DLD1 (cell line): ENCODE results near the gene ERLEC1.
"Not testable (repeated sequence)": the region's sequence is repeated elsewhere in the genome, so short reads cannot be mapped to it uniquely, and the experiment has no call there.

ENCODE experiments used
- in situ Hi-C: cut with HindIII; loops from 2 replicates; pipeline ENCODE4 v1.10.0; 2017; ENCODE audit warnings: low sequenced_read_pairs

ERLEC1 gene

DNA sequence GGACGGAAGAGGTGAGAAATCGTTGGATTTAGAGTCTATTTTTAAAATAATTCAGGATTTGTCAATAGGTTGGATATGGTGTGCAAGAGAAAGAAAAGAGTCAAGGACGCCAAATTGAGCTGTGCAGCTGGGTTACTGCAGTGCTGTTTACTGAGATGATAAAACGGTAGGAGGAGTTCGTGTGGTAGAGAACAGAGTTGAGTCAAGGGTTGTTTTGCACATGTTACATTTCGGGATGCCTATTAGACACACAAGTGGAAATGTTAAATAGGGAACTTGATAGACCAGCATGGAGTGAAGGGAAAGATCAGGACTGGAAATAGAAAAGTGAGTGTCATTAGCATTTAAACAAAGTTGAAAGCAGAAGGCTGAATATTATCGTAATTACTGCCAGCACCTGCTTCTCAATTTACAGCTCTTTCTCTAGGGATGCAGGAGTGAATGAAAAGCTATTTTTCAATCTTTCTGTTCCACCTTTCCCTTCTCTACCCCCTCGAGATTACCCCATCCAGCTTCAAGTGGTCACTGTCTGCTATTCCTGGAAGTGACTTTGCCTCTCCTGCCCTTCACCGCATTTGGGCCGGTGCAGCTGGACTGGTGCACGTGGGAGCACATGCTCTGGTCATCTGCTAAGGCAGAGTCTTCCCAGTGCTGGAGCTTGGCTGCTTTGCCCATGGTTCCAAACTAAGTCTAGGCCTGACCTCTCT lies 42.6 kb downstream of the ERLEC1 start:
- in situ Hi-C loops, result no loop called here

DNA sequence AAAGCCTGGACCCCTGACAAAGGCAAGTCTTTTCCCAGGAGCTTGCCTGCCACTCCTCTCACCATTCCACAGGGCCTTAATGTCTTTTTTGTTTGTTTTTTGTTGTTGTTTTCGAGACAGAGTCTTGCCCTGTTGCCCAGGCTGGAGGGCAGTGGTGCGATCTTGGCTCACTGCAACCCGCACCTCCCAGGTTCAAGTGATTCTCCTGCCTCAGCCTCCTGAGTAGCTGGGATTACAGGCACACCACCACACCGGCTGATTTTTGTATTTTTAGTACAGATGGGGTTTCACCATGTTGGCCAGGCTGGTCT lies 43.1 kb downstream of the ERLEC1 start:
- in situ Hi-C loops, result not testable (repeated sequence)

DNA sequence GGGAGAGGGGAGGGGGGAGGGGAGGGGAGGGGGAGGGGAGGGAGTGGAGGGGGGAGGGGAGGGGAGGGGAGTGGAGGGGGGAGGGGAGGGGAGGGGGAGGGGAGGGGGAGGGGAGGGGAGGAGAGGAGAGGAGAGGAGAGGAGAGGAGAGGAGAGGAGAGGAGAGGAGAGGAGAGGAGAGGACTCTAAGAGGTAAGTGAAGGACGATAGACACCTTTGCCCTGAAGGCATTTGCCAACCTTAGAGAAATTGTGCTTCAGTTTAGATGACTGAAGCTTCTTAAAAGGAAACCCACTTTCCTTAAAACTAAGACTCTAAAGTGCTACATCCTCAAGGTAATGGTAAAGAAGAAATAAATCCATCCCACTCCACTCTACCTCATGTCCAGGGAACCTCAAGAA lies 53.7 kb downstream of the ERLEC1 start:
- in situ Hi-C loops, result no loop called here

DNA sequence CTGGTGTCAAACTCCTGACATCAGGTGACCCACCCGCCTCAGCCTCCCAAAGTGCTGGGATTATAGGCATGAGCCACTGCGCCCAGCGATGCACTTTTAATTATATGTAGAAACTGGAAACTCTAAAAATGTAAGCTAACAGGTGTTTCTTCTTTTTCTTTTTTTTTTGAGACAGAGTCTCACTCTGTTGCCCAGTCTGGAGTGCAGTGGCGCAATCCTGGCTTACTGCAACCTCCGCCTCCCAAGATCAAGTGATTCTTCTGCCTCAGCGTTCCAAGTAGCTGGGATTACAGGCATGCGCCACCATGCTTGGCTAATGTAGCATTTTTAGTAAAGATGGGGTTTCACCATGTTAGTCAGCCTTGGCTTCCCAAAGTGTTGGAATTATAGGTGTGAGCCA lies 54.8 kb downstream of the ERLEC1 start:
- in situ Hi-C loops, result not testable (repeated sequence)

DNA sequence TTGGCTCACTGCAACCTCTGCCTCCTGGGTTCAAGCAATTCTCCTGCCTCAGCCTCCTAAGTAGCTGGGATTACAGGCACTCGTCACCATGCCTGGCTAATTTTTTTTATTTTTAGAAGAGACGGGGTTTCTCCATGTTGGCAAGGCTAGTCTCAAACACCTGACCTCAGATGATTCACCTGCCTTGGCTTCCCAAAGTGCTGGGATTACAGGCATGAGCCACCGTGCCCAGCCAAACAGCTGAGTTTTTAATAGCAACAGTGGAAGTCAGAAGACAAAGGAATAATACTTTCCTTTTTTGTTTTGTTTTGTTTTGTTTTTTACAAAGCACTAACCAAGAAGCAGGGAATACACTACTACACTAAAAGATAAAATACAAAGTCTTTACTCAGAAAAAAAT lies 56.0 kb downstream of the ERLEC1 start:
- in situ Hi-C loops, result no loop called here

DNA sequence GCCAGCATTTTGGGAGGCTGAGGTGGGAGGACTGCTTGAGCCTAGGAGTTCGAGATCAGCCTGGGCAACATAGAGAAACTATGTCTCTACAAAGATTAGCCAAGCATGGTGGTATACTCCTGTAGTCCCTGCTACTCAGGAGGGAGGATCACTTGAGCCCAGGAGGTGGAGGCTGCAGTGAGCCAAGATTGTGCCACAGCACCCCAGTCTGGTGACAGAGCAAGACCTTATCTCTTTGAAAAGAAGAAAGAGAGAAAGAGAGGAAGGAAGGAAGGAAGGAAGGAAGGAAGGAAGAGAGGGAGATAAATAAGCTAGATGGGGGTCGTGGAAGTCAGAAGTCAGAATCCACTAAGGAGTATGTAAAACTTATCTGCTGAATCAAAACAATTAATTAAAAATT lies 56.8 kb downstream of the ERLEC1 start:
- in situ Hi-C loops, result no loop called here

DNA sequence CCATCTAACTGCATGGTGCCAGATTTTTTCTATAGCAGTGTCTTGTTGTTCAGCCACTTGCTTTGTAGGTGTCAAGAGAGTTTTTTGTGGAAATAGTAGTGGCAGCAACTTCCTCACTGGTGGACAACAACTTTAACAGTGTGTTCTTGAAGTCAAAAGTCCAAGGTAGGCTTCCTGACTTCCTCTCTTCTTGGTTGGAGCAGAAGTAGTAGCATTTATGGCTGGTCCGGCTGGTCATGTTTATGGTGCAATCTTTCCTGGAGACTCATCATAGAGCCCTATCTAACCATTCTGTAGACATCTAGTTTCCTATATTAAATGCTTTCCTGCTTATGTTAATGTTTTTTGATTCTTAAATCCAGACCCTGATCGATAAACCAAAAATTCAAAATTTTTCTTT lies 61.2 kb downstream of the ERLEC1 start:
- in situ Hi-C loops, result no loop called here

DNA sequence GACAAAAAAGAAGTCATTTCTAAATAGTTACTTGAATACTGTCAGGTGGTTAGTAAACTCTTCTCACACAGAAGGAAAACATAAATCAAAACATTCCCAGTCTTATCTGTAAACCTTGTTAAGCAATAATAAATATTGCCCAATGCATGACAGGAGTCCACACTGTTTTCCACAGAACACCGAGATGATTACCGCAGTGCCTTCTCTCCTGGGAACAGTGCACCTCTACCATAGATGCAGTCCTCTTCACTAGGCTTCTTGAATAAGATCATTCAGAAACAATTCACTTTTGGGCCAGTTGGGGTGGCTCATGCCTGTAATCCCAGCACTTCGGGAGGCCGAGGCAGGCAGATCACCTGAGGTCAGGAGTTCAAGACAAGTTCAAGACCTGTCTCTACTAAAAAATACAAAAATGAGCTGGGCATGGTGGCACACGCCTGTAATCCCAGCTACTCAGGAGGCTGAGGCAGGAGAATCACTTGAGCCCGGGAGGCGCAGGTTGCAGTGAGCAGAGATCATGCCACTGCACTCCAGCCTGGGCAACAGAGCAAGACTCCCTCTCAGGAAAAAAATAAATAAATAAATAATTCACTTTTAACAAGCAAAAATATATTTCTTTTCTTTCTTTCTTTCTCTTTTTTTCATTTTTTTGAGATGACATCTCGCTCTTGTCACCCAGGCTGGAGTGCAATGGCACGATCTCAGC lies 64.4 kb downstream of the ERLEC1 start:
- in situ Hi-C loops, result not testable (repeated sequence)

DNA sequence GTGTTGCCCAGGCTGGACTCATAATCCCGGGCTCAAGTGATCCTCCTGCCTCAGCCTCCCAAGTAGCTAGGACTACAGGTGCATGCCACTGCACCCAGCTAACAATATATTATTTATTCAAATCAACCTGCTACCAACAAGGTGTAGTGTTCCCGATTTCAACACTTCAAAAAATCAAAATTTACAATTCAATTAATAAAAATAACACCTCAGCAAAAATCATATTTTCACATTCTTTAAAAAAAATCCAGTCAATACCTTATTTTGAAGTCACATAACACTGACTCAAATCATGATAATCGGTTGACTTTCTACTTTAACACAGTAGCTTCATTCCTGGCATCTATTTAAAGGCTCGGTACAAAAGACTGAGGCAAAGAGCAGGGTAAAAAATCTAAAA lies 65.7 kb downstream of the ERLEC1 start:
- in situ Hi-C loops, result no loop called here

DNA sequence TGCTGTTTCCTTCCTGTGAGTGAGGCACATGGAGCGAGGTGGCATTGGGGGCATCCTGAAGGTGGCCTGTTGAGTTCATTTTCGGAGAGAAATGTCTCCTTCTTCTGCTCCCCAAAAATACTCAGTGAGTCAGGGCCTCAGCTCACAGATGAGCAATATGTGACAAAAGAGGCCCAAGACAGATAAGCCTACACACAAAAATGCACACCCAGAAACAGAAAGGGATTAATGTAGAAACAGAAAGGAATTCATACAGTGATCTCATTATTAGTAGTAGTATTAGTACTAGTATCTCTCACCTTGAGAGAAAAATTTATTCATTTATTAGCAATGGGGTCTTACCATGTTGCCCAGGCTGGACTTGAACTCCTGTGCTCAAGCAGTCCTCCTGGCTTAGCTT lies 67.8 kb downstream of the ERLEC1 start:
- in situ Hi-C loops, result no loop called here

DNA sequence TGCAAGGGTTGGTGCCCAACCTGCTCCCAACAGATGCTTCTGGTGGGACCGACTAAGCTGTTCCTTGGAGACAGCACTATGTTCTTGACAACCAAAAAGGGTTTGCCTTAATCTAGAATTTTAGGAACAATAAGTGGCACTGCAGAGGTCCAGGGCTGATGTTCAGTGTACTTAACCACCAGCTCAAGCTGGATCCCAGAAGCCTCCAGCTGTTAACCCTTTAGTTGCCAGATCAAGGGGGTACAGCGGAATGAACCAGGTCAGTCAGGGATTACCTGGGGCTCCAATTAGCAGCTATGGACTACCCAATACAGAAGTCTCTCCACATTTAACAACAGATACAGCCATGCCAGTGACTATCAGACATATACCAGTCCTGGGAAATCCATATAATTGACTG lies 69.4 kb downstream of the ERLEC1 start:
- in situ Hi-C loops, result no loop called here

DNA sequence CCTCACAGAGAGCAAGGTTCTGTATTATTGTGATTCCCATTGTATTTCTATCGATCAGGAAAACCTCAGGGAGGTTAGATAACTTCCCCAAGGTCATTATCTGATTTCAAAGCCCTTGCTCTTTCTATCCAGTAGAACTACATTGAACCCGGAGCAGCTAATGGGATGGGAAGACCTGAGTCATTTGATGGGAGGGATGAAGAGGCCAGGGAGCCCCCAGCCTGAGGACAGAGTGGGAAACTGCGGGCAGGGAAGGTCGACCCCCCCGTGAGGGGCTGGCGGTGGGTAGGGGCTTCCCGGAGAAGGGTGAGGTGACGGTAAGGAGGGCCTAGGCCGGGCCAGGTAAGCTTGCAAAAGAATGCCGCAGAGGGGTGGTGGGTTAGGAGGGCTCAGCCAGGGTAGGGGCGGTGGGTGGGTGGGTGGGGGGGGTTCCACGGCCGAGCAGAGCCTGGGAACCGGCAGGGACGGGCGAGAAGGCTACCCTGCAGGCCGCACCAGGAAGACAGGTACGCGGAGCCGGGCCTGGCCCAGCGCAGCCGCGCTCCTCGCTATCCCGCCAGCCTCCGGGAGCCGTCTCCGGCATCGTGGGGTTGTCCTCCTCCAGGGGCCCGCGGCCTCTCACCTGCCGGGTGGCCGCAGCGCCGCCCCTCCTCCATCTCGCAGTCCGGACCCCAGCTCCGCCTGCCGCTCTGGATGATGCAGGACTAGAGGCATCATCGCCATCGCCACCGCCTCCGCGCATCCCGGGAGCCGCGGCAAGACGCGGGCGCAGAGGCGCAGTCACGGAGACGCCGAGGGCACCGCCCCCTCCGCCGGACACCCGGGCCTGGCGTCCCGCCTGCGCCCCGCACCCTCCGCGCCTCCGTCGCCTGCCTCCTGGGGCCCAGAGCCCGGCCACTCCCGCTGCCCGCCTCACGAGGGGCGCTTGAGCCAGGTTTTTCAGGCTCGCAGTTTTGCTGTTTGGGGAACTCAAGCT lies 72.7 kb downstream of the ERLEC1 start, which contains the start of gene GPR75:
Gene GPR75, minus strand, starts transcription at position 762 of the 976 bp plus-strand sequence. CDS start 5,211 bp downstream, outside the sequence.
- in situ Hi-C loops, result no loop called here

DNA sequence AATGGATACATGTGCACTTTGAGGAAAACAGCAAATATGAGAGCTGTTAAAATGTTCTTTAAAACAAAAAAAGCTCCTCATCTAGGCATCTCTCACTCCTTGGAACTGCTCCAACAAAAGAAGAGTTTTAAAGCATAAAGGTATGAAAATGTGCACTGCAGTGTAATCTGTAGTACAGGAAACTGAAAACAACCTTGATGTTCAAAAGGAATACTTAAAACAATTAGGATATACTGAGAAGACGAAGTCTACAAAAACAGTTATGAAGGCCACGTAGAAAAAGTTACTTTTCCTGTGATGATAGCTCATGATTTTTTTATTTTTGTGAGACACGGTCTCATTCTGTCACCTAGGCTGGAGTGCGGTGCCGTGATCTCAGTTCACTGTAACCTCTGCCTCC lies 75.0 kb downstream of the ERLEC1 start:
- in situ Hi-C loops, result no loop called here

DNA sequence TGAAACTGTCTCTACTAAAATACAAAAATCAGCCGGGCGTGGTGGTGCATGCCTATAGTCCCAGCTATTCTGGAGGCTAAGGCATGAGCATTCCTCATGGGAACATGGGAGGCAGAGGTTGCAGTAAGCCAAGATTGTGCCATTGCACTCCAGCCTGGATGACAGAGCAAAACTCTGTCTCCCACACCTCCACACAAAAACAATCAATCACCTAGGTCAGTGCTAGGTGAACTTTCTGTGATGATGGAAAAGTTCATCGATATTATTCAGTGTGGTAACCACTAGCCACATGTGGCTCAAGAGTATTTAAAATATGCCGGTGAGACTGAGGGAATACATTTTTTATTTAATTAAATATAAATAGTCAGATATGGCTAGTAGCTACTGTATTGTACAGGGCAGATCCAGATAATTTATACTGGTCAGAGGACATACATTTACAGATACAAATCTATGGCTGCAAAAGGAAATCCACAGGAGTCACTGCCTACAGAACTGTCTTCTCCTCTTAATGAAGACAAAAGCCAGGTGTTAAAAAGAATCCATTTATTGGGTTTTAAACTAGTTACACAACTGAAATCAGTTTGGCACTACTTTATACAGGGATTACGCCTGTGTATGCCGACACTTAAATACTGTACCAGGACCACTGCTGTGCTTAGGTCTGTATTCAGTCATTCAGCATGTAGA lies 76.8 kb downstream of the ERLEC1 start:
- in situ Hi-C loops, result no loop called here

DNA sequence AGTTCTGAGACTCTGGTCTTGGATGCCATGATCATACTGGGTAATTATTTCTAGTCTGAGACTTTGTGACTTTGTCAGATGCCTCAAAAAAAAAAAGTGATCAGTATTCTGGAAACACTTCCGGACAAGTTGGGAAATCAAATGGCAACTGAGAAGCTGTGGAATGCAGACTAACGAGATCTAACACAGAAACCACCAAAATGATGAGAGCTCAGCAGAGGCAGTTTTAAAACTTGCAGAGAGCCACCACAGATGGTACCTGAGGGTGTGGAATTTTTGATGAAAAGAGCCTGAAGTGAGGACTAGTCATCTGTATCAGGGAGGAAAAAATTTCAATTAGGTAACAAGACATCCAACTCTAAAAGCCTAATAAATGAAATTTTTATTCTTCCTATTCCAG lies 78.4 kb downstream of the ERLEC1 start:
- in situ Hi-C loops, result no loop called here

DNA sequence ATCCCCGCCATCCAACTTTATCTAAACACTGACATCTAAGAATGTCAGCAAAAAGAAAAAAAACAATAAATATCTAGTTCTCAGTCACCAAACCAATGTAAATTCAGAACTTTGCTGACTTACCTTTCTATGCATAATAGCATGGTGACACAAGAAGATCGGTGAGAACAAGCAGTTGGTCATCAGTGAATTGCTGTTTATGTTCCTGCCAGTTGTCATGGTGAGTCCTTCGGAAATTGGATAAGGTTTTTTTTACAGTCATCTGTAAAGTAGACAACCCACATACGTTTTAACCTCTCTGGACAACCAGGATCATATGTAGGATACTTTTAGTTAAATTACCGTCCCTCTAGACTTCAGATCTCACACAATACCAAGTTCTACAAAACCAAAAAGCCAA lies 79.1 kb downstream of the ERLEC1 start:
- in situ Hi-C loops, result no loop called here

DNA sequence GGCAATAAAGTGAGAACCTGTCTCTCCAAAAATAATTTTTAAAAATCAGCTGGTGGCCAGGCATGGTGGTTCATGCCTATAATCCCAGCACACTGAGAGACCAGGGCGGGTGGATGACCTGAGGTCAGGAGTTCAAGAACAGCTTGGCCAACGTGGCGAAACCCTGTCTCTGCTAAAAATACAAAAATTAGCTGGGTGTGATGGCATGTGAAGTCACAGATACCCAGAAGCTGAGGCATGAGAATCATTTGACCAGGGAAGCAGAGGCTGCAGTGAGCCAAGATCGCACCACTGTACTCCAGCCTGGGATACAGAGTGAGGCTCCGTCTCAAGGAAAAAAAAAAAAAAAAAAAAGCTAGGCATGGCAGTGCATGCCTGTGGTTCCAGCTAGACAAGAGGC lies 80.3 kb downstream of the ERLEC1 start:
- in situ Hi-C loops, result no loop called here

DNA sequence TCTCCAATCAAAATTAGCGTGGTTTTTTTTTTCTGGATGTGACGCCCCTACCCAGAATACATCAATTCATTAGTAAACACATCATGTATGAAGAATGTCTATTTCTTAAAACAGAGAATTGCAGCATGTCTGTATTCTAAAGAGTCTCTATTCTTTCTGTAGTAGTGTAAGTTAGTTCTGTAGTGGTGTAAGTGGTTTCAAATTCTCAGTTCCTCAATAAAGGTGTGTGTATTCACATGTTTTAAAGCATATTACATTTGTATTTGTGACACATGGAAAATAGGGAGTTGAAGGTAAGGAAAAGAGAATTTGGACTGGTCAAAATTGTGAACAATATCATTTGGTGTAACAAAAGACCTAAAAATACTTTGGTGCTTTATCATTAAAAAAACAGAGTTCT lies 80.9 kb downstream of the ERLEC1 start:
- in situ Hi-C loops, result no loop called here
